Right atrium auricular region (tissue), 2 donors: Measurements from ENCODE around the gene CFAP20. TPM values are rescaled to one million over a fixed set of nuclear protein-coding genes. Genes with fewer than 3 reads are reported as not detected.
"Not testable (repeated sequence)": the region's sequence is repeated elsewhere in the genome, so short reads cannot be mapped to it uniquely, and the experiment has no call there.

Experiments
- DNase-seq: peaks from one replicate; pipeline ENCODE4 v3.0.0-alpha.2; 2019; ENCODE audit warnings: low spot score
- H3K27ac ChIP-seq, 2 donors: fragments of 200-600 bp; sonication (generic); 1 replicate in 1 of 2; 2 replicates in 1 of 2; pipeline ENCODE4 v1.5.1; 2016 to 2019
- H3K27me3 ChIP-seq, 2 donors: fragments of 200-600 bp; sonication (generic); one replicate each; pipeline versions ENCODE4 v1.5.1 to v1.6.0; 2017 to 2019
- H3K36me3 ChIP-seq: fragments of 200-600 bp; sonication (generic); one replicate; pipeline ENCODE4 v1.5.1; 2016
- H3K4me1 ChIP-seq, 2 donors: fragments of 200-600 bp; sonication (generic); one replicate each; pipeline versions ENCODE4 v1.5.1 to v1.6.0; 2017 to 2019
- H3K4me3 ChIP-seq, 2 donors: fragments of 200-600 bp; sonication (generic); 1 replicate in 1 of 2; 2 replicates in 1 of 2; pipeline ENCODE4 v1.5.1; 2017 to 2019; ENCODE audit warnings: mild to moderate bottlenecking in 1 of 2, moderate library complexity in 1 of 2
- H3K9me3 ChIP-seq, 2 donors: fragments of 200-600 bp; sonication (generic); one replicate each; pipeline ENCODE4 v1.5.1; 2019
- total RNA-seq, 2 donors: library from RNA; depleted of rRNA; stranded (reverse); fragments of >200 nt; gene quantifications; one replicate each; pipeline ENCODE4 v1.1.0, GENCODE V29; 2016
- TF ChIP-seq, protein P1 (sequence below), 2 donors: fragments of 200-600 bp; sonication (generic); IDR thresholded peaks; one replicate each; pipeline ENCODE4 v1.5.1; 2019; ENCODE audit warnings: antibody characterized with exemption in 2 of 2

CFAP20 gene
- total RNA-seq, 2 donors from 2014 or later: 36.9 to 64.2 TPM

GRCh38 chr16:58086381-58087208, 42.6 kb downstream of the CFAP20 start:
- Histone ChIP-seq H3K27ac (no peak overlapping the region), H3K4me3 (no peak overlapping the region), H3K27me3 (no peaks in the 10 kb centered on the region), H3K9me3 (no peaks in the 10 kb centered on the region), H3K4me1 (no peaks in the 10 kb centered on the region), H3K36me3 (no peaks in the 10 kb centered on the region)
- TF ChIP-seq, protein P1, sequence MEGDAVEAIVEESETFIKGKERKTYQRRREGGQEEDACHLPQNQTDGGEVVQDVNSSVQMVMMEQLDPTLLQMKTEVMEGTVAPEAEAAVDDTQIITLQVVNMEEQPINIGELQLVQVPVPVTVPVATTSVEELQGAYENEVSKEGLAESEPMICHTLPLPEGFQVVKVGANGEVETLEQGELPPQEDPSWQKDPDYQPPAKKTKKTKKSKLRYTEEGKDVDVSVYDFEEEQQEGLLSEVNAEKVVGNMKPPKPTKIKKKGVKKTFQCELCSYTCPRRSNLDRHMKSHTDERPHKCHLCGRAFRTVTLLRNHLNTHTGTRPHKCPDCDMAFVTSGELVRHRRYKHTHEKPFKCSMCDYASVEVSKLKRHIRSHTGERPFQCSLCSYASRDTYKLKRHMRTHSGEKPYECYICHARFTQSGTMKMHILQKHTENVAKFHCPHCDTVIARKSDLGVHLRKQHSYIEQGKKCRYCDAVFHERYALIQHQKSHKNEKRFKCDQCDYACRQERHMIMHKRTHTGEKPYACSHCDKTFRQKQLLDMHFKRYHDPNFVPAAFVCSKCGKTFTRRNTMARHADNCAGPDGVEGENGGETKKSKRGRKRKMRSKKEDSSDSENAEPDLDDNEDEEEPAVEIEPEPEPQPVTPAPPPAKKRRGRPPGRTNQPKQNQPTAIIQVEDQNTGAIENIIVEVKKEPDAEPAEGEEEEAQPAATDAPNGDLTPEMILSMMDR (IDR thresholded peaks at IDR 0.05): no peak
- DNase-seq: no peak

DNA sequence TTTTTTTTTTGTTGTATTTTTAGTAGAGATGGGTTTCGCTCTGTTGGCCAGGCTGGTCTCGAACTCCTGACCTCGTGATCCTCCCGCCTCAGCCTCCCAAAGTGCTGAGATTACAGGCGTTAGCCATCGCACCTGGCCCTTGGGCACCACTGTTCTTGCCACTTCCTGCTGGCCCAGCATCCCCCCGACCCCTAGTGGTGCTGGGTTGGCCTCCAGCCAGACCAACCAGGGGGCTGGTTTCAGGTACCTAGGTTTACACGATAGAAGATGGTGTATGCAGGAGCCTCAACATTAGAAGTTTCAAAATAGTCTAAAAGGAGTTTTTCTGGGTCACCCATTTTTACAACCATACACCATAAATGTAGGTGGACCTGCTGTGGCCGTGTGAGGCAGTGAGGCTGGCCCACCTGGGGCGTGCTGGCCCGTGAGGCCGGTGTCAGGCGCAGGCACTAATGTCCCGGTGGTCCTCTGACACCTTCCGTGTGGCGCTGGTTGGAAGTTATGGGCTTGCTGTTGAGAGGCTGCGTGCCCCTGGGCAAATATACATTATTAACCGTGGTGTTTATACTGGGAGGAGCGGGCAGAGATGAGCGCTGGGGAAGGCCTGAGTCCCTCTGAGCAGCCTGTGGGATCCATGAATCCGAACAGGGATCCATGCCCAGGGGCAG, 43.5 kb downstream of the CFAP20 start:
- TF ChIP-seq, protein P1 (IDR thresholded peaks at IDR 0.05): no peak
- Histone ChIP-seq H3K36me3 (no peaks in the 10 kb centered on the region), H3K9me3 (no peaks in the 10 kb centered on the region), H3K4me3 (no peak overlapping the region), H3K27ac (no peak overlapping the region), H3K27me3 (no peaks in the 10 kb centered on the region), H3K4me1 (peaks cover 0 to 3% of the 10 kb centered on the region in 2 donors)
- DNase-seq: no peak

DNA sequence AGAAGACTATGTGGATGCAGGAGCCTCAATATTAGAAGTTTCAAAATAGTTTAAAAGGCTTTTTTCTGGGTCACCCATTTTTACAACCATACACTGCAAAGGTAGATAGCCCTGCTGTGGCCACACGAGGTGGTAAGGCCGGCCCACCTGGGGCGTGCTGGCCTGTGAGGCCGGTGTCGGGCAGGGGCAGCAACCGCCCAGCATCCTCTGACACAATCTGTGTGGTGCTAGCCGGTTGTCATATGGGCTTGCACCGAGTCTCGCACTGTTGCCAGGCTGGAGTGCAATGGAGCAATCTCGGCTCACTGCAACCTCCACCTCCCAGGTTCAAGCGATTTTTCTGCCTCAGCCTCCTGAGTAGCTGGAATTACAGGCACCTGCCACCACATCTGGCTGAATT, 44.0 kb downstream of the CFAP20 start:
- TF ChIP-seq, protein P1 (IDR thresholded peaks at IDR 0.05): no peak
- DNase-seq: no peak
- Histone ChIP-seq H3K27me3 (no peaks in the 10 kb centered on the region), H3K36me3 (no peaks in the 10 kb centered on the region), H3K4me3 (no peak overlapping the region), H3K4me1 (peaks cover 0 to 3% of the 10 kb centered on the region in 2 donors), H3K9me3 (no peaks in the 10 kb centered on the region), H3K27ac (no peak overlapping the region)

GRCh38 chr16:58084635-58085034, 44.5 kb downstream of the CFAP20 start:
- Histone ChIP-seq H3K36me3 (no peaks in the 10 kb centered on the region), H3K27ac (no peak overlapping the region), H3K9me3 (no peaks in the 10 kb centered on the region), H3K4me3 (no peak overlapping the region), H3K4me1 (peaks cover 0 to 3% of the 10 kb centered on the region in 2 donors), H3K27me3 (no peaks in the 10 kb centered on the region)
- TF ChIP-seq, protein P1 (IDR thresholded peaks at IDR 0.05): no peak
- no peak for DNase-seq

- Histone ChIP-seq H3K27me3 (no peaks in the 10 kb centered on the region), H3K9me3 (no peaks in the 10 kb centered on the region), H3K27ac (no peak overlapping the region), H3K36me3 (no peaks in the 10 kb centered on the region), H3K4me3 (no peak overlapping the region), H3K4me1 (peaks cover 0 to 3% of the 10 kb centered on the region in 2 donors)
- no peak for DNase-seq
- TF ChIP-seq, protein P1 (IDR thresholded peaks at IDR 0.05): no peak
Measured at GRCh38 chr16:58082381-58082780, 46.8 kb downstream of the CFAP20 start.

- DNase-seq, H3K4me1 ChIP-seq, H3K4me3 ChIP-seq, H3K9me3 ChIP-seq, H3K27ac ChIP-seq, H3K36me3 ChIP-seq, H3K27me3 ChIP-seq: not testable (repeated sequence)
Measured at GRCh38 chr16:58080657-58081056, 48.5 kb downstream of the CFAP20 start.
